Measurements from ENCODE around the gene CPSF2. TPM values are rescaled to one million over a fixed set of nuclear protein-coding genes. Genes with fewer than 3 reads are reported as not detected.
"Not testable (repeated sequence)": the region's sequence is repeated elsewhere in the genome, so short reads cannot be mapped to it uniquely, and the experiment has no call there.

The CPSF2 gene
- total RNA-seq, 4 donors from 2014 or later, result 13.0 to 39.6 (median 32.3) TPM

GRCh38 chr14:92173668-92174067, 51.9 kb downstream of the CPSF2 start:
- no peak overlapping the region for H3K4me3 ChIP-seq
- H3K4me1 ChIP-seq, result no peaks in the 10 kb centered on the region
- no peak for DNase-seq (ENCODE audit: low spot score in 2 of 2)
- H3K27ac ChIP-seq, result no peak overlapping the region
- no peaks in the 10 kb centered on the region for H3K36me3 ChIP-seq
- H3K9me3 ChIP-seq, result no peaks in the 10 kb centered on the region
- TF ChIP-seq, protein P1, sequence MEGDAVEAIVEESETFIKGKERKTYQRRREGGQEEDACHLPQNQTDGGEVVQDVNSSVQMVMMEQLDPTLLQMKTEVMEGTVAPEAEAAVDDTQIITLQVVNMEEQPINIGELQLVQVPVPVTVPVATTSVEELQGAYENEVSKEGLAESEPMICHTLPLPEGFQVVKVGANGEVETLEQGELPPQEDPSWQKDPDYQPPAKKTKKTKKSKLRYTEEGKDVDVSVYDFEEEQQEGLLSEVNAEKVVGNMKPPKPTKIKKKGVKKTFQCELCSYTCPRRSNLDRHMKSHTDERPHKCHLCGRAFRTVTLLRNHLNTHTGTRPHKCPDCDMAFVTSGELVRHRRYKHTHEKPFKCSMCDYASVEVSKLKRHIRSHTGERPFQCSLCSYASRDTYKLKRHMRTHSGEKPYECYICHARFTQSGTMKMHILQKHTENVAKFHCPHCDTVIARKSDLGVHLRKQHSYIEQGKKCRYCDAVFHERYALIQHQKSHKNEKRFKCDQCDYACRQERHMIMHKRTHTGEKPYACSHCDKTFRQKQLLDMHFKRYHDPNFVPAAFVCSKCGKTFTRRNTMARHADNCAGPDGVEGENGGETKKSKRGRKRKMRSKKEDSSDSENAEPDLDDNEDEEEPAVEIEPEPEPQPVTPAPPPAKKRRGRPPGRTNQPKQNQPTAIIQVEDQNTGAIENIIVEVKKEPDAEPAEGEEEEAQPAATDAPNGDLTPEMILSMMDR (IDR thresholded peaks at IDR 0.05), result no peak
- TF ChIP-seq EP300 (IDR thresholded peaks at IDR 0.05) (no peak), POLR2AphosphoS5 (IDR thresholded peaks at IDR 0.05) (no peak), POLR2A (IDR thresholded peaks at IDR 0.05) (no peak)
- WGBS, result 72% methylated on average over 2 of the region's 2 CpGs
- H3K27me3 ChIP-seq, result no peaks in the 10 kb centered on the region

DNA sequence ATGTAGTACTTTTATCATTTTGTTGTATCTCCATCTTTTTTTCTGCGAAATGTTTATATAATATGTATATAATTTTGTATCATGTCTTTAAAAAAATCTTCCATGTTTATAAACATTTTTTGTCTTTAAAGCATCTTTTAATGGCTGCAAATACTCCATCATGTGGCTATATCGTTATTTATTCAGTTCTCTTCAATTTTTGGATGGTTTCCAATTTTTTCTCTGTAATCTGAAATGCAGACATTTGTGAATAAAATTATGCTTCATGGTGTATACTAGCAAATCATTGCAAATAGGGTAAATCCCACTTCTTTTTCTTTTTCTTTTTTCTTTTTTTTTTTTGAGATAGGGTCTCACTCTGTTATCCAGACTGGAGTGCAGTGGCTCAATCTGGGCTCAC, 54.0 kb downstream of the CPSF2 start:
- no peaks in the 10 kb centered on the region for H3K4me1 ChIP-seq
- no peaks in the 10 kb centered on the region for H3K27me3 ChIP-seq
- no peak overlapping the region for H3K4me3 ChIP-seq
- 66% methylated on average over 2 of the region's 2 CpGs for WGBS
- H3K27ac ChIP-seq, result no peak overlapping the region
- H3K36me3 ChIP-seq, result no peaks in the 10 kb centered on the region
- TF ChIP-seq EP300 (IDR thresholded peaks at IDR 0.05), result no peak
- TF ChIP-seq POLR2A (IDR thresholded peaks at IDR 0.05), result no peak
- TF ChIP-seq, protein P1 (IDR thresholded peaks at IDR 0.05), result no peak
- TF ChIP-seq POLR2AphosphoS5 (IDR thresholded peaks at IDR 0.05), result no peak
- no peaks in the 10 kb centered on the region for H3K9me3 ChIP-seq
- DNase-seq (ENCODE audit: low spot score in 2 of 2), result no peak

- Histone ChIP-seq H3K36me3 (no peaks in the 10 kb centered on the region), H3K9me3 (no peaks in the 10 kb centered on the region), H3K27me3 (no peaks in the 10 kb centered on the region), H3K27ac (no peak overlapping the region), H3K4me3 (no peak overlapping the region), H3K4me1 (no peaks in the 10 kb centered on the region)
- 42% methylated on average over 2 of the region's 2 CpGs for WGBS
- no peak for DNase-seq (ENCODE audit: low spot score in 2 of 2)
- no peak for TF ChIP-seq EP300 (IDR thresholded peaks at IDR 0.05)
- TF ChIP-seq POLR2A (IDR thresholded peaks at IDR 0.05), result no peak
- TF ChIP-seq, protein P1 (IDR thresholded peaks at IDR 0.05), result no peak
These were observed 54.7 kb downstream of the CPSF2 start for GRCh38 chr14:92176476-92176875.

DNA sequence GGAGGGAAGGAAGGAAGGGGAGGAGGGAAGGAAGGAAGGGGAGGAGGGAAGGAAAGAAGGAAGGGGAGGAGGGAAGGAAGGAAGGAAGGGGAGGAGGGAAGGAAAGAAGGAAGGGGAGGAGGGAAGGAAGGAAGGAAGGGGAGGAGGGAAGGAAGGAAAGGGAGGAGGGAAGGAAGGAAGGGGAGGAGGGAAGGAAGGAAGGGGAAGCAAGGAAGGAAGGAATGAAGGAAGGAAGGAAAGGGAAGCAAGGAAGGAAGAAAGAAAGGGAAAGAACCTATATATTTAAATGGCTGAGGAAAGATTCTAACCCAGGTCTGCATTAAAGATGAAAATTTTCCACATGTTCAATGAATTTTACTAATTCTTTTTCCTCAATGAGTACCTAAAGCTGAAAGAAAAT, 57.4 kb downstream of the CPSF2 start:
- H3K27me3 ChIP-seq; H3K27ac ChIP-seq; H3K4me3 ChIP-seq; DNase-seq (ENCODE audit: low spot score in 2 of 2); H3K9me3 ChIP-seq; H3K4me1 ChIP-seq; H3K36me3 ChIP-seq: not testable (repeated sequence)

DNA sequence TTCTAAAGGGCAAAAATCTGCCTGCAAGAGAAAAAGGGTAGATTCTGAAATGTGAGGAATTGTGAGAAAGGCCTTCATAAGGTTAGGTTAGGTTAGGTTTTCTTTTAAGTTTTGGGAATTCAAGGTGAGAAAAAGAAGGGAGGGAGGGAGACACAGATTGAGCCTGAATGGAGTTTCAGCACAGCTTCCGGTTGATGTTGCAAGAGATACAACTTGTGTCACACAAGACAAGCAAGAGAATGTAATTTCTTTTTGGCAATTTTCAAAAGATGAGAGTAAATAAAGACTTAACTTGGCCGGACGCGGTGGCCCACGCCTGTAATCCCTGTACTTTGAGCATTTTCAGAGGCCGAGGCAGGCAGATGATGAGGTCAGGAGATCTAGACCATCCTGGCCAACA, 63.8 kb downstream of the CPSF2 start:
- no peaks in the 10 kb centered on the region for H3K36me3 ChIP-seq
- H3K4me3 ChIP-seq, result no peak overlapping the region
- 91% methylated on average over 6 of the region's 6 CpGs for WGBS
- no peak overlapping the region for H3K27ac ChIP-seq
- H3K9me3 ChIP-seq, result no peaks in the 10 kb centered on the region
- no peak for DNase-seq (ENCODE audit: low spot score in 2 of 2)
- no peaks in the 10 kb centered on the region for H3K27me3 ChIP-seq
- TF ChIP-seq, protein P1 (IDR thresholded peaks at IDR 0.05), result no peak
- no peak for TF ChIP-seq POLR2AphosphoS5 (IDR thresholded peaks at IDR 0.05)
- no peak for TF ChIP-seq EP300 (IDR thresholded peaks at IDR 0.05)
- no peak for TF ChIP-seq POLR2A (IDR thresholded peaks at IDR 0.05)
- no peaks in the 10 kb centered on the region for H3K4me1 ChIP-seq

DNA sequence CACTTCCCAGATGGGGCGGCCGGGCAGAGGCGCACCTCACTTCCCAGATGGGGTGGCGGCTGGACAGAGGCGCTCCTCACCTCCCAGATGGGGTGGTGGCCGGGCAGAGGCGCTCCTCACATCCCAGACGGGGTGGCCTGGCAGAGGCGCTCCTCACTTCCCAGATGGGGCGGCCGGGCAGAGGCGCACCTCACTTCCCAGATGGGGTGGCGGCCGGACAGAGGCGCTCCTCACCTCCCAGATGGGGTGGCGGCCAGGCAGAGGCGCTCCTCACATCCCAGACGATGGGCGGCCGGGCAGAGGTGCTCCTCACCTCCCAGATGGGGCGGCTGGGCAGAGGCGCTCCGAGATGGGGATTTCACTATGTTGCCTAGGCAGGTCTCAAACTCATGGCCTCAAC, 65.8 kb downstream of the CPSF2 start:
- not testable (repeated sequence) for H3K27ac ChIP-seq; DNase-seq (ENCODE audit: low spot score in 2 of 2); H3K4me1 ChIP-seq; H3K27me3 ChIP-seq; H3K4me3 ChIP-seq; H3K36me3 ChIP-seq; H3K9me3 ChIP-seq
- WGBS, result 80% methylated on average over 5 of the region's 23 CpGs
